HG03575 (cell line): ENCODE data around the gene KDM2B.
"Not testable (repeated sequence)": the region's sequence is repeated elsewhere in the genome, so short reads cannot be mapped to it uniquely, and the experiment has no call there.

ENCODE experiments used
- ATAC-seq: cut with Tn5 transposase; IDR thresholded peaks from one replicate; pipeline ENCODE4 v1.9.1; 2021; ENCODE audit not compliant: unreplicated experiment, insufficient number of reproducible peaks, low FRiP score; ENCODE audit errors: extremely low read depth

The KDM2B gene

GRCh38 chr12:121592320-121592719, 11.5 kb upstream of the KDM2B start:
- ATAC-seq: no peak

DNA sequence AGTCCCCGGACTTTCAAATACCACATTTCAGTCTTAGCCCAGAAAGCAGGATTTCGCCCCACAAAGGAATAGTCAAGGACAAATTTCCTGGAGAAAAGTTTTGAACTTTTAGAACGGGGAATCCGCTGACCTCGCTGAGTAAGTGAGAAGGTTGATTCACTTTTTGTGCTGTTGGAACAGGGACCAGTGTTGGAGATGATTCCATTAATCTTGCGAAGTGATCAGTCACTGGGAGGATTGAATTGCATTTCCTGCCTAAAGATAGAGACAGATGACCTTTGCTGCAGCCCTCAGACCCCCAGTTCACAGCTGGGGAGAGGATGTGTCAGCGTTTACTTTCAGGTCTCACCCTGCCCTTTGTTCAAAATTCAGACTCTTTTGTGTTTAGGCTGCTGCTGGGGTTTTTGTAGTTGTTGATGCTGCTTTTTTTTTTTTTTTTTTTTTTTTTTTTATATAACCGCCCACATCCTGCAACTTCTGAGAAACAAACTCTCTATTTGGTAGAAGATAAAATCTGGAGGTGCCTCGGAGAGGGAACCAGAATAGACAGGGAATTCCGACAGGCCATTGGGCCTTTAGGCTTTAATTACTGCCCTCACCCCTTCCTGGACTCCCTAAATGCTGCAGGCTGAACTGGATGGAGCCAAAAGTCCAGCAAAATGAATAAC, 9.8 kb upstream of the KDM2B start:
- ATAC-seq: no peak

DNA sequence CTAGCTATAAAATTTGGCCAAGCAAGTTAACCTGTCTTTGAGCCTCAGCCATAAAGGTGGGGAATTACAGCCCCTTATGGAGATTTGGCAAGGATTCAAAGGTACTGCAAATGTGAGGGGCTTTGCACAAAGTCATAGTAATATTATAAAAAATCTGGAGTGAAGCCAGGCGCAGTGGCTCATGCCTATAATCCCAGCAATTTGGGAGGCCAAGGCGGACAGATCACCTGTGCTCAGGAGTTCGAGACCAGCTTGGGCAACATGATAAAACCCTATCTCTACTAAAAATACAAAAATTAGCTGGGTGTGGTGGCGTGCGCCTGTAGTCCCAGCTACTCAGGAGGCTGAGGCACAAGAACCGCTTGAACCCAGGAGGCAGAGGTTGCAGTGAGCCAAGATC, 4.1 kb upstream of the KDM2B start:
- ATAC-seq: not testable (repeated sequence)

DNA sequence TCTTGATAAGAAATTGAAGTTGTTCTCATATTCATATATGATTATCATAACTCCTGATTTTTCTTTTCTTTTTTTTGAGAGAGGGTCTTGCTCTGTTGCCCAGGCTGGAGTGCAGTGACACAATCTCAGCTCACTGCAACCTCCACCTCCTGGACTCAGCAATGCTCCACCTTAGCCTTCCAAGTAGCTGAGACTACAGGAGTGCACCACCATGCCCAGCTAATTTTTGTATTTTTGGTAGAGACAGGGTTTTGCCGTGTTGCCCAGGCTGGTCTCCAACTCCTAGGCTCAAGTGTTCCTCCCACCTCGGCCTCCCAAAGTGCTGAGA, 2.5 kb upstream of the KDM2B start:
- ATAC-seq: not testable (repeated sequence)

GRCh38 chr12:121582583-121583333, 1.9 kb upstream of the KDM2B start:
- ATAC-seq: no peak

GRCh38 chr12:121581686-121582429, 1.0 kb upstream of the KDM2B start:
- no peak for ATAC-seq

DNA sequence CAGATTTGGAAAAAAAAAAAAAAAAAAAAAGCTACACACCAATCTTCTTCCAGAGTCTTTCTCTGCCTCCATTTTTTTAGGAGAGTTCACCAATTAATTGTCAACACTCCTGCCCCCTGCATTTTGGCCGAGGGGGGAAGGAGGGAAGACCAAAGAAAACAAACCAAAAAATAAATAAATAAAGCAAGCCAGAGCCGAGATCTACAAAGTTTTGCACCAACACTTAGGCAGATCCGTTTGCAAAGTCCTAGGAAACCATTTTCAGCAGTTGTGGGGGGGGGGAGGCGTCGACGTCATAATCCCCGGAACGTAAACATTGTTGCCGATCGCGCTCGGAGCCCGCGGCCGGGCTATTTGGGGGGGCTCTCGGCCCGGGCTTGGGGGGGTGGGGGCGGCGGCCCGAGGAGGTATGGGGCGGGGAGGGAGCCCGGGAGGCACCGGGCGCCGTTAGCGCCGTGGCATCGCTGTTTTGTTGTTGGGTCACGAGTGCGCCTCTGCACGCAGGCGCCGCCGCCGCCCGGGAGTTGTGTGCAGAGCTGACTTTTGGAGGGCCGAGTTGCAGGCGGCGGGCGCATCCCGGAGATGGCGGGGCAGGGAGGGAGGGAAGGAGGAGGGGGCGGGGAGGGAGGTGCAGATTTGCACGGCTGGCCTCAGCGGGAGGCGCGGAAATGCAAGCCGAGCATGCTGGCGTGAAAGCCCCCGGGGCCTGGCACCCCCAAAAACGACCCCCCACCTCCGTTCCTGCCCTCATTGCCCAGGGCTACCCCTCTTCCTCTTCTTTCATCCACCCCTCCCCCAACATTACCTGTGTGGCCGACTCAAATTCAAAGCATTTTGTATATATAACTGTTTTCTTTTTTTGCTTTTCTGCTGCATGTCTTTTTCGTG, 598 bp downstream of the KDM2B start:
- ATAC-seq: no peak

DNA sequence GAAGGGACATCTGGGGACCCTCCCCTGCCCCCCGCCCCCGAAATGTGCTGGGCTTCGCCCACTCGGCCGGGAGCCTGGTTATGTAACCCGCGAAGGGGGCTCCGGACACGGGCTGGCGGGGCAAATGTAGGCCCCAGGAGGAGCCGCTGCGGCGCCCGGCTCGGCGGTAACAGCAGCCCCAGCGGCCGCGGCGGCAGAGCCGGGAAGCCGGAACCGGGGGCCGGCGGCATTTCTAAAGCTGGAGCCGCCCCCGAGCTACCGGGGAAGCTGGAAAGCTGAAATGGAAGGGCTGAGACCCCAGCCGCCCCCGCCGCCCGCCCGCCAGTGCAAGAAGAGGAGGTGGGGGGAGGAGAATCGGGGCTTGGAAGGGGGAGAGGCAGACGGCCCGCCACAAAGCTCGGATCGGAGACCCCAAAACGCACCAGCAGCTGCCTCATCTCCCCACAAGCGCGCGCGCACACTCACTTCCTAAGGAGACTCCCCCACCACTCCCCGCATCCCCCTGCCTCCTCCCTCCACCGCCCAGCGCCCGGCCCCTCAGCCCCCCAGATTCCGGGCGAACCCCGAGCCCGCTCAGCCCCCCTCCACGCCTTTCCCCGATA, 1.5 kb downstream of the KDM2B start:
- no peak for ATAC-seq

DNA sequence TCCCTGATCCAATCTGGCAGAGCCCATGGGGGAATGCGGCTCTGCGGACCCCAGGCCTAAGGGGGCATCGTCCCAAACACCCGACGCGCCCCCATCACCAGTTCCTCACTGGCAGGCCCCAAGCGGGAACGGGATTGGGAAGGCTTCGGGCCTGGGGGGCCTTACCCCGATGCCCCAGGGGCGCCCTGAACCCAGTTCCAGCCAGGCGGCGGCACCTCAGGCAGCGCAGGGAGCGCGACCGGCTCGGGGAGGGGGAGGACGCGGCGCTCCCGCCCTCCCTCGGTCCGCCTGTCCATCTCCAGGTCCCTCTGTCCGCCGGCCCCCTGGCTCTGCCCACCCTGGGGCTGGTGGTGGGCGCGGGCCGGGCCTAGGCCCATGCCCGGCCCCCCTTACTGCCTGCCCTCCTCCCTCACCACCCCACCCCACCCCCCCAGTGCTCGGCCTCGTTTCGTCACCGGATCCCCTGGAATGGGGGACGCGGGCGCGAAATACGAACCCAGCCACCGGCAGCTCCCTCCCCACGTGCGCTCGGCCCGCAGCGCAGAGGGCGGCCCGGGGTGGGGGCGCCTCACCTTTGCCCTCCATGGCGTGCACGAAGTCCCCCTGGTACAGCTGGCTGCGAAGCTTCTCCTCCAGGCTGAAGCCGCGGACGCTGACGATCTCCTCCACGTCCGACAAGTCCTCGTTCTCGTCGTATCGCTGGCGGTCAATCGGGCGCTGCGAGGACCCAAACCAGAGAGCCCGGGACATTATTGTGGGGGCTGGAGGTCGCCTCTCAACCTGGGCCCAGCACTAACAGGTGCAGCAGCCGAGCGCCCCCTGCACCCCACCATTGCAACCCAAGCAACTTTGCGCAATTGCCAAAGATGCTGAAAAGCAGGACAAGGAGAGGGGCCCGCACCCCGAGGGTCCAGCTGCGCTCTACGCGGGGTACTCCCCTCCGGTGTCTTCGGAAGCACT, 2.3 kb downstream of the KDM2B start:
- no peak for ATAC-seq

GRCh38 chr12:121577443-121578180, 3.2 kb downstream of the KDM2B start:
- ATAC-seq: no peak

DNA sequence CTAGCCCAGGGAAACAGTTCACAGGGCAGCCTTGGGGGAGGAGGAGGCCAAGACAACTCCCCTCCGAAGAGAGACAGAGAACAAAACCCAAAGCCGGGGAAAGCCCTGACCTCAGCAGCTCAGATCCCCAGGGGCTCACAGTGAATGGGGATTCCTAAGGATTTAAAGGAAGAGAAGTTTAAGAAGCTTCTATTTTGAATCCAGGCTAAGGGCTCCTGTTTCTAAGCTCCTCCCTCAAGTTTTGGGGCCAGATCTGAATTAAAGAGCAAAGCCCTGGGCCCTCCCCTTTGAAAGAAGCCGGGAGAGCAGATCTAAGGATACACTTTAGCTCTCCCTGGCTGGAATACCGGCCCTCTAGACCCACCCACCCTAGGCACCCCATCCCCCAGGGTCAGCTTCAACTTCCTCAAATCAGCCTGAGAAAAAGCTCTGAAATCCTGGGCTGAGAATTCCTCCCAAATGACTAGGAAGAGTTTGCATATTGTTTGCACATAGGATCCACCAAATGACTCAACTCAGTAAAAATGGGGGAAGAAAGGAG, 3.9 kb downstream of the KDM2B start:
- ATAC-seq: no peak

- ATAC-seq: no peak
Observed at GRCh38 chr12:121575952-121576625, 4.7 kb downstream of the KDM2B start.

DNA sequence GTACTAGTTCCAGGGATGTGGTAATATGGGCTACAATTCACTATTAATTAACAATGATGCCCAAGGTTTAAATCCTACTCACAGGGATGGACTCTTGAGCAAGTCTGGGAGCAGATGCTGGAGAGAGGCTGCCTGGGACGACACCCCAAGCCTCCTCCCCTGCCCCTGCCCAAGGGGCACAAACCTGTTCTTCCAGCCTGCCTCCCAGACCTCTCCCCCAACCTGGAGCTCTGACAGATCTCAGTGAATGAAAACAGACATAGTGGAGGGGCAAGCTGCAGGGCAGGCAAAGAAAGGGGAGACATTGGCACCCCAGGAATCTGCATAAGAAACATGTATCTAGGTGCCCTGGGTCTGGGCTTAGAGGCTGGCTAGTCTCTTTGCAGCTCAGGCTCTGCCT, 5.8 kb downstream of the KDM2B start:
- no peak for ATAC-seq

DNA sequence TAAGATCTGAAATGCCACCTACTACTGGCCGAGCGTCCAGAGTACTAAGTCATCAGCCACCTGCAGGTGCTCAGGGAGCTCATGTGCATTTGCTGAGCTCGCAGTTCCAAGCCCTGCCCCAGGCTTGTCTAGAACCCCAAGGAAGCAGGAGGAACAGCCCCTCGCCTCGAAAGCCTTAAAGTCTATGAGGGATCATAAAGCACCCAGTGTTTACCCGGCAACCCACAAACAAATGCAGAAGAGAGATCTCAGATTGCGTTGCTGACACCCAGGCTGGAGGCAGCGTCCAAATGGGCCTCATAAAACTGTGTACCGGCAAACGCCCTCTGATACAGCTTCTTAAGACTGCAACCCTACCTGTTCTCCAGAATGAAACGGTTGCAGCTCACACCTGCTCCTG, 6.8 kb downstream of the KDM2B start:
- ATAC-seq: no peak

DNA sequence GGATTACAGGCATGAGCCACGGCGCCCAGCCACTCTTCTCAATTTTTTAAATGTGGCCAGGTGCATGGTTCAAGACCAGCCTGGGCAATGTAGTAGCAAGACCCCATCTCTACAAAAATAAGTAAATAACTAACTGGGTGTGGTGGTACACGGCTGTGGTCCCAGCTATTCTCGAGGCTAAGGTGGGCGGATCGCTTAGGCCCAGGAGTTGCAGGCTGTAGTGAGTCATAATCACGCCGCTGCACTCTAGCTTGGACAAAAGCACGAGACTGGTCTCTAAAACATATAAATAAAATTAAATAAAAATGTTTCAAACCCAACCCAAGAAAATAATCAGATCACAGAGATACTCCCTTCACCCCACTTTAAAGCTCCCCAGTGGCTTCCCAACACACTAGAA, 8.9 kb downstream of the KDM2B start:
- ATAC-seq: no peak

DNA sequence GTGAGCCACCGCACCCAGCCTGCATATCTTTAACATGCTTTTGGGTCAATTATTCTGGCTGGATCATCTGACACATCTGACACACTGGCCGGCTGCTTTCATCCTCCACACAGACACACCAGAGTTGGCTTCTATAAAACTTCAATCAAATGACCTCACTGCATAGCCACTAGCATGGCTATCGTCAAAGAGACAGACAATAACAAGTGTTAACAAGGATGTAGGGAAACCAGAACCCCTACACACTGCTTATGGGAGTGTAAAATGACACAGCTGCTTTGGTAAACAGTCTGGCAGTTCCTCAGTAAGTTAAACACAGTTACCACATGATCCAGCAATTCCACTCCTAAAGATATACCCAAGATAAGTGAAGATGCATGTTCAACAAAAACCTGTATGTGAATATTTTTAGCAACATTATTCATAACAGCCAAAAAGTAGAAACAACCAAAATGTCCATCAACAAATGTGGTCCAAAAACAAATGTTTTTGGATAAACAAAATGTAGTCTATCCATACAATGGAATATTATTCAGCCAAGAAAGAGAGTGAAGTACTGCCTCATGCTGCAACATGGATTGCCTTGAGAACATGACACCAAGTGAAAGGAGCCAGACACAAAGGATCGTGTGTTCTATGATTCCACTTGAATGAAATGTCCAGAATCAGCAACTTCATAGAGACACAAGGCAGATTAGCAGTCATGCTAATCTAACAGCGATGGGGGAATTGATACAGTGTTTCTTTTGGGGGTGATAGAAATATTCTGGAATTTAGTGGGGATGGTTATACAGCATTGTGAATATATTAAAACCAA, 10.1 kb downstream of the KDM2B start:
- ATAC-seq: no peak
